HPDE6-E6E7 (cell line): Measurements from ENCODE around the gene MLPH.
"Not testable (repeated sequence)": the region's sequence is repeated elsewhere in the genome, so short reads cannot be mapped to it uniquely, and the experiment has no call there.

Experiments used
- DNase-seq: peaks from one replicate; pipeline ENCODE4 v3.0.0; 2011; ENCODE audit warnings: missing footprints; ENCODE audit errors: extremely low spot score

The MLPH gene

GRCh38 chr2:237583385-237584295, 96.6 kb downstream of the MLPH start:
- no peak for DNase-seq

GRCh38 chr2:237585590-237586221, 98.7 kb downstream of the MLPH start:
- DNase-seq, result no peak

GRCh38 chr2:237588044-237588696, 101.1 kb downstream of the MLPH start:
- DNase-seq, result no peak

DNA sequence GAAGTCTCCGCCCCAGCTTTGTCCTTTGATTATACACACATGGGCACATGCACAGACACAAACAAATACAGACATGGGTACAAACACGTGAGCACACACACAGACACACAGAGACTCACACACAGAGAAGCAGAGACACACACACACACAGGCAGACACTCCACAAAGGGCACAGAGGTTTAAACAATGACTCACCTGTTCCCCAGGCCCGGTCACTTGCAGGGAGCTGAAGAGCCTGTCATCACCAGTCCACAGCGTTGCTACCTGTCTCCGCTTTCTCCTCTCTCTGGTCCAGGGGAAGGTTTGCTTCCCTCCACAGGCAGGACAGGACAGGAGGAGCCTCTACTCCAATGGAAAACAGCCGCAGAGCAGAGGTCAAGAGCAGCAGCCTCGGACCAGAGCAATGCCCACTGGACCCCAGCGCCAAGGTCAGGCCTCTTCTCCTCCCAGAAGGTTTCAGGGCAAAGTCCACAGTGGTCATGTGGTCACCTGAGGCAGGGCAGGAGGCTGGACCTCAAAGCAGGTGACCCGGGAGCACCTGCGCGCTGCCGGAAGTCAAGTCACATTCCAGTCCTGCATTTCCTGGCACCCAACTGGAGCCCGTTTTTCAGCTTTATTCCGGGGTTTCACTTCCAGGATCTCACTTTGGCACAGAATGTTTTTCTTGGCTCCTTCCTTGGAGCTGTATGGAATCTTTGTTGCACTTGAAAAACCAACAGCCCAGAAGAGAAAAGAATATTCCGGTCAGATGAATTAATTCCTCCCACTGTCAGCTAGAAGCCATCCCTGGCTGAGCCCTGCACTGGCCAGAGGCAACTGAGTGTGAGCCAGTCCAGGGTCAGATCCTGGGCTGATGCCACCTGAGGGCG, 103.5 kb downstream of the MLPH start, which contains the start of gene RAB17:
TSS of gene RAB17 (minus strand) at position 463 of the 869 bp plus-strand sequence. CDS start 4,580 bp downstream, outside the sequence.
- no peak for DNase-seq

DNA sequence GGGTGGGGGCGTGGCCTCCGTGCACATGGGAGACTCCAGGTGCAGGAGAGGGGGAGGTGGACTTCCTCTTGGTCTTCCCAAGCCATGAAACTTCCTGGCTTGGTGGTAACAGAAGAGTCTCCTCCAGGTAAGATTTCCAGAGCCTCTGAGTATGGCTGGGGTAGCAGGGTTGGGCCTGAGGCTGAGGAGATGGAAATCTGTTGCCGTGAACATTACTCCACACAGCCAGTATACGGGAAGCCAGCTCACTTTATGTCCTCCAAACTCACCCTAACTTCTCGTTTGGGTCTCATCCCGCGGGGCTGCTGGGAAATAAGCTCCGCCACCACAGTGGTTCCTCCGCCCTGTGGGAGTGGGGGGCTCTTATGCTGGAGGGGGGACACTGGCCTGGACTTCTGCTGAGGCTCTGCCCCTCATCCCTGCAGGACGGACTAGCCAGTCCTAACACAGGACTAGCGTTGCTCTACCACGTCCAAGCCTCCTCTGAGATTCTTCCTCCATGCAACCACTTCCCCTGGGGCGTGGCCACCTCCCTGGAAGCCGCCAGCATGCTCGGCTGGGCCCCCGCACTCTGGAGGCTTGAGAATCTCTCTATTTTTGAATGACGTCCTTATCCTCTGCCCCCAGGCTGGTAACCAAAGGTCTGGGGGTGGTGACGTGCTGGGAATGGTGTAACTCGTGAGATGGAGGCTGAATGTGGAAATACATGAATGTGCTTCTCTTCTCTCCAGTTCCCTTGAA, 104.3 kb downstream of the MLPH start:
- no peak for DNase-seq

- no peak for DNase-seq
Measured at GRCh38 chr2:237592425-237592980, 105.5 kb downstream of the MLPH start.

DNA sequence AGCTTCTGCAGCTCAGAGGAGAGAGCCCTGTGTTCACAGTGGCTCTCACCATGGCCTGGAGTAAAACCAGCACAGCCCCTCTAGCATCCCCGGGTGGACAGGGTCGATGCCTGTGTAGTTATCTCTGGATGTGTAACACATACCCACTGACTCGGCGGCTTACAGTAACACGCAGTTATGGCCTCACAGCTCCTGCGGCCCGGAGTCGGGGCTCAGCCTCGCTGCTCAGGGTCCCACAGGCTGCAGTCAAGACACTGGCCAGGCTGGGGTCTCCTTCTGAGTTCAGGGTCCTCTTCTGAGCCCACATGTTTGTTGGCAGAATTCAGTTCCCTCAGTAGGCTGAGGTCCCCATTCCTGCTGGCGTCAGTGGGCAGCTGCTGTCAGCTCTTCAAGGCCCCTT, 106.0 kb downstream of the MLPH start:
- no peak for DNase-seq

- DNase-seq, result no peak
Measured at GRCh38 chr2:237593596-237594320, 106.7 kb downstream of the MLPH start.

DNA sequence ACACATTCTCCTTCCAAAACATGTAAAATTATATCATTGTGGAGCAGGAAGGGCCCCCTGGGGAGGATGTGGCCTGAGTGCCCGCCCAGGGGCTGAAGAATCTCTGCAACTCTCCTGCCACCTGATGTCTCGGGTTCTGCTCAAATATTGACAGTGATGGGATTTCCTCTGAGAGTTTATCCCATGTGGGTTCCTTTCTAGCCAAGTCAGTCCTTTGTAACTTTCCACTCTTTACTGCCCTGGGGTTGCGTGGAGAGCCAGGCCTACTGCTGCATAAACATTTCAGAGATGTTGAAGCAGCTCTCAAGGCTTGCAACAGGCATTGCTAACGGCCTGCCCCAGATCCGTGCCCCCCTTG, 107.4 kb downstream of the MLPH start:
- DNase-seq, result no peak

GRCh38 chr2:237595829-237596519, 108.9 kb downstream of the MLPH start:
- DNase-seq, result not testable (repeated sequence)

DNA sequence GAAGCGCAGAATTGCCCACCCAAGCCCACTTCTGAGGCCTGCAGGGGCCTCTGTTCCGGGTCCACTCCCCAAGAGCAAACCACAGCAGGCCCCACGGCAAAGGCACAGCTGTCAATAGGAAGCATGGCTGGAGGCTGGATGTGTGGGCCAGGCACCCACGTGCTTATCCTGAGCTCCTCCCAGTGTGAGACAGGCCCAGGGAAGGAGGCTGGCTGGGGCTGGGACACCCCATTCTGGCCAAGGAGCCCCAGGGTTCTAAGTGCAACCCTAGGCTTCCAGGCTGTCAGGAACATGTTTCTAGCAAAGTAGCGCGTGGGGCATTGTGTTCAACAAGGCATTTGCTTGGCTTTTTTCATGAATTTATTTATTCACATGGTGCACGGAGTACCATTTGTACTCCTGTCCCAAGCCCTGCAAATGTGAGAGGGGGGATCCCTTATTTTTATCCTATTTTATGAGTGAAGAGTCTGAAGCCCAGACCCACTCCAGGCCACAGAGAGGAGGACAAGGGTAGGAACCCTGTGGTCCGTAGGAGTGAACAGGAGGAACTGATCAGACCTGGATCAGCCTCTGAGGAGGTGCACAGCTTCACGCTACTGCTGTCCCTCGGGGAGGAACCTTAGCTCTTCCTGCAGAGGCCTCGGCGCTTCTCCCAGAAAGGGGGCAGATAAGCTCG, 109.6 kb downstream of the MLPH start:
- DNase-seq, result no peak

DNA sequence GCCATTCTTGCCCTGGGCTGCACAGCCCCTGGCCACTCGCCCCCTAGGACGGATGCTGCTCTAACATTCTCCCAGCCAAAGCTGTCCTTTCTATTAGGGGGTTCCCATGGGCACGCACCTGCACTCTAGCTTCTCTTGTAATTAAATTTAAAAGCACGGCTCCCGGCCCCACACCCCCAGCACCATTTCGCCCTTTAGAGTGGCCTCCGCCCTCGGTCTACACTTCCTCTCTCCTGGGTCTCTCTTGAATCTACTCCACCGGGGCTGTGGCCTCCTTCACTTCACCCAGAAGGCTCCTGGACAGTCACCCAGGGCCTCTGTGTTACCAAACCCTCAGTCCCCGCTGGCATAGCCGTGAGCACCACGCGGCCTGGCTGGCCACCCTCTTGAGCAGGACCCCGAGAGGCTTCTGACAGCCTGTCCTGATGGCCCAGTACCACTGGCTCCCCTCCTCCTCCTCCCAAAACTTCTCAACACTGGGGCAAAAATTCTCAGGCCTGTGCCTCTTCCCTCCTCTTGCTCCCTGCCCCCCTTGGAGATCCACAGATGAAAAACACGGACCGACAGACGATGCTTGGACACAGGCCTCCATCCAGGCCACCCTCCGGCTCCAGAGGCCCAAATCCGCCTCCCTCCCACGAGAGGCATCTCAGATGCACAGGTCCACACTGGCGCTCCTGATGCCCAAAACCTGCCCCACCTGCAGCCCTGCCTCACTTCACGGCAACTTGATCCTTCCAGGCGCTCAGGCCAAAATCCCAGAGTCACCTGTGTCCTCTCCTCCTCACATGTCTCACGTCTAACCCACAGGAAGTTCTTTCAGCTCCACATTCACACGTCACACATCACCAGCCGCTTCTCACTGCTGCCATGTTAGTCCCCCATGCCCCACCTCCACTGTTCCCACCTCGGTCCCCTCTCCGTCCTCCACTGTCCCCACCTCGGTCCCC, 110.4 kb downstream of the MLPH start:
- DNase-seq, result no peak

GRCh38 chr2:237598468-237599208, 111.6 kb downstream of the MLPH start:
- DNase-seq, result no peak

- no peak for DNase-seq
Measured at GRCh38 chr2:237599465-237600110, 112.5 kb downstream of the MLPH start.

- no peak for DNase-seq
Measured at GRCh38 chr2:237600205-237600846, 113.3 kb downstream of the MLPH start.
